Caco-2 (cell line): ENCODE results near the gene TCHHL1. TPM values are rescaled to one million over a fixed set of nuclear protein-coding genes. Genes with fewer than 3 reads are reported as not detected.
A peak's percentile ranks its signal among the peaks of the same experiment; 100 is the strongest.

ENCODE experiments used
- BruUV-seq: library from RNA; stranded (reverse); fragments of 400-500 nt; replicated peaks from 2 replicates; lab custom pipeline; 2021; lab: Mats Ljungman, UMichigan
- CTCF ChIA-PET: fragments of 300-600 bp; sonication (Branson Sonifier 250); formaldehyde crosslinking; loops from one replicate; lab custom pipeline; 2022; ENCODE audit warnings: antibody characterized with exemption; lab: Charles Lee
- POLR2A ChIA-PET: fragments of 300-600 bp; sonication (Branson Sonifier 250); formaldehyde crosslinking; loops from one replicate; lab custom pipeline; 2022; ENCODE audit warnings: antibody characterized with exemption; lab: Charles Lee
- DNase-seq, 2 experiments: peaks; one replicate each; pipeline versions ENCODE4 v3.0.0 to v3.0.0-alpha.2; 2020 to 2022
- H3K27me3 ChIP-seq: replicated peaks from 2 replicates; pipeline ENCODE4 v1.6.0; 2011; ENCODE audit warnings: low read length; ENCODE audit not compliant: control insufficient read depth, insufficient read depth
- H3K36me3 ChIP-seq: 2 replicates; pipeline ENCODE4 v1.5.1; 2011; ENCODE audit warnings: low read length; ENCODE audit not compliant: control insufficient read depth, insufficient read depth
- H3K4me1 ChIP-seq: fragments of 250-450 bp; sonication (Bioruptor Pico); 2 replicates; pipeline ENCODE4 v1.5.1; 2020; ENCODE audit warnings: mild to moderate bottlenecking
- H3K4me3 ChIP-seq: 2 replicates; pipeline ENCODE4 v1.5.1; 2011; ENCODE audit warnings: low read depth, mild to moderate bottlenecking, control low read depth, low read length
- H3K9me3 ChIP-seq: fragments of 250-450 bp; sonication (Bioruptor Pico); 2 replicates; pipeline ENCODE4 v1.5.1; 2020; ENCODE audit warnings: mild to moderate bottlenecking, moderate library complexity
- H3K27ac Mint-ChIP-seq: one replicate; pipeline ENCODE4 v1.8.0; 2022; ENCODE audit warnings: mixed read lengths; ENCODE audit not compliant: unreplicated experiment
- H3K27me3 Mint-ChIP-seq: one replicate; pipeline ENCODE4 v1.8.0; 2022; ENCODE audit warnings: mixed read lengths; ENCODE audit not compliant: insufficient read depth, unreplicated experiment
- H3K36me3 Mint-ChIP-seq: one replicate; pipeline ENCODE4 v1.8.0; 2022; ENCODE audit warnings: mild to moderate bottlenecking, mixed read lengths; ENCODE audit not compliant: insufficient read depth, unreplicated experiment
- H3K4me1 Mint-ChIP-seq: one replicate; pipeline ENCODE4 v1.8.0; 2022; ENCODE audit warnings: low read depth, mixed read lengths; ENCODE audit not compliant: unreplicated experiment
- H3K4me3 Mint-ChIP-seq: one replicate; pipeline ENCODE4 v1.8.0; 2022; ENCODE audit warnings: mild to moderate bottlenecking, moderate library complexity, mixed read lengths; ENCODE audit not compliant: unreplicated experiment
- H3K9me3 Mint-ChIP-seq: one replicate; pipeline ENCODE4 v1.8.0; 2022; ENCODE audit warnings: mixed read lengths; ENCODE audit not compliant: unreplicated experiment
- CTCF ChIP-seq, 2 experiments: fragments of 200-600 bp in 1 of 2; IDR thresholded peaks; 1 replicate in 1 of 2; 2 replicates in 1 of 2; pipeline versions ENCODE4 v1.5.1 to v1.8.0; 2011 to 2022; ENCODE audit warnings: antibody characterized with exemption in 1 of 2, control low read depth in 1 of 2, inconsistent platforms in 1 of 2, low read depth in 1 of 2, low read length in 1 of 2, mild to moderate bottlenecking in 1 of 2, moderate library complexity in 1 of 2; ENCODE audit not compliant: insufficient read depth in 1 of 2, severe bottlenecking in 1 of 2, unreplicated experiment in 1 of 2
- intact Hi-C: fragments of 100-400 bp; cut with micrococcal nuclease; formaldehyde crosslinking; loops from one replicate; pipeline ENCODE4 v1.10.0; 2022; ENCODE audit not compliant: unreplicated experiment
- total RNA-seq: library from RNA; stranded (reverse); gene quantifications from 2 replicates; pipeline ENCODE4 v1.2.3, GENCODE V29; 2022

TCHHL1 gene
- total RNA-seq, 1 experiment from 2014 or later, result not detected

DNA sequence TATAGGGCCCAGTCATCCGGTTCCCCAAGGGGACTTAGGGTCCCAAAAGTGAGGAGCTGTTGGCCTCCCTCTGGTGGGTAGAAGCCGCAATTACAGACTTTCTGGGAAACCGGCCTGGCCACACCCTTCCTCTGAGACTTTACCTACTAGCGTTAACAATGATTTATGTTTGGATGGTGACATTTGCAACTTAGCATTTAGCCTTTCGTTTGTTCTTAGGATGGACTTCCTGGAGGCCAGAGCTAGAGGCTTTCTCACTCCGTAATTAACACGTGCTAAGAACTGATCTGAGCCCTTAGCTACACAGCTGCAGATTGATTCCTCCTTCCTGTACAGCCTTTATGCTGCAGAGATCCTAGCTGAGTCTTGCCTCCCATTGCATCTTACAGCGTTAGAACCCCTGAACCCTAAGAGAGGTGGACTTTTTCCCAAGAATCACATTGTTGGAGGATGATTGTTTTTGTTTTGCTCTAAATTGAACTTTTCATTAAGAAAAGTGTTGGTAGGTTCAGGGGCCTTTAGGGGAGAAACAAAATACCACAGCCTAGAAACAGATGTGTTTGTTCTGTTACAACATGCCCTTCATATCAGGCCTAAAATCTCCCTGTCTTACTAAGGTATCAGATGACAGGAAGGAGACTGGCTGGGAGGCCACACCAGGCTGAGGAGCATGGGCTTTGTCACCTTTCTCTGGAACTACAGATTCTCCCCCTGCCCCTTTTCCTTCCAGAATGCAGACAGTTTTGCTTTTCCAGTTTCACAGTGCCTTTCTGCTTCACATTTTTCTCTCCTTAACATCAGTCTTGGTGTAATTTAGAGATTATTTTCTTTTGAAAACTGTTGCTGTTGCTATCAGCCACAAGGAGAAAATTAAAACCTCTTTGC is 54.0 kb downstream of the TCHHL1 start:
- H3K4me1 ChIP-seq, result peaks cover 18% of the 10 kb centered on the region
- H3K9me3 ChIP-seq, result no peaks in the 10 kb centered on the region
- POLR2A ChIA-PET, result interaction anchor here (0.6 to 1.6 kb wide), 5 partner anchors 13 to 1693 kb away, joined by 3 to 11 read pairs (median 4); partner anchors contain the start of gene INTS3
- Mint-ChIP-seq H3K9me3 (peaks cover 19% of the 10 kb centered on the region), H3K27me3 (no peaks in the 10 kb centered on the region), H3K36me3 (peaks cover 53% of the 10 kb centered on the region), H3K4me1 (peaks cover 7% of the 10 kb centered on the region), H3K4me3 (peak overlapping the region; percentile 97), H3K27ac (peak overlapping the region; percentile 94)
- DNase-seq, result peak; percentile 78 to 82
- CTCF ChIA-PET, result interaction anchor here (0.6 to 2.8 kb wide), 14 partner anchors 10 to 424 kb away, joined by 3 to 24 read pairs (median 6); no protein-coding TSS in a partner anchor
- no peaks in the 10 kb centered on the region for H3K27me3 ChIP-seq
- no TSS peak for BruUV-seq
- intact Hi-C loops, result loop anchor here (1.0 to 2.0 kb wide), 4 partner anchors 13 to 101 kb away; no protein-coding TSS in a partner anchor
- peaks cover 1% of the 10 kb centered on the region for H3K36me3 ChIP-seq
- peak overlapping the region; percentile 85 for H3K4me3 ChIP-seq
- TF ChIP-seq CTCF (IDR thresholded peaks at IDR 0.05; ENCODE audit: insufficient read depth in 1 of 2, low read depth in 1 of 2, low read length in 1 of 2, severe bottlenecking in 1 of 2, unreplicated experiment in 1 of 2), result peak; percentile 80 to 88

- peaks cover 56% of the 10 kb centered on the region for H3K36me3 Mint-ChIP-seq
- no peak for TF ChIP-seq CTCF (IDR thresholded peaks at IDR 0.05; ENCODE audit: insufficient read depth in 1 of 2, low read depth in 1 of 2, low read length in 1 of 2, severe bottlenecking in 1 of 2, unreplicated experiment in 1 of 2)
Measured at GRCh38 chr1:152034324-152034653, 54.6 kb downstream of the TCHHL1 start.

More at GRCh38 chr1:152034324-152034653, 54.6 kb downstream of the TCHHL1 start:
- peak overlapping the region; percentile 97 for H3K4me3 Mint-ChIP-seq
- peaks cover 24% of the 10 kb centered on the region for H3K9me3 Mint-ChIP-seq
- DNase-seq, result no peak
- H3K27me3 ChIP-seq, result no peaks in the 10 kb centered on the region
- CTCF ChIA-PET, result interaction anchor here (0.6 to 2.8 kb wide), 15 partner anchors 10 to 424 kb away, joined by 3 to 24 read pairs (median 6); no protein-coding TSS in a partner anchor
- no peaks in the 10 kb centered on the region for H3K27me3 Mint-ChIP-seq
- intact Hi-C loops, result loop anchor here (1.0 to 2.0 kb wide), 3 partner anchors 19 to 100 kb away; no protein-coding TSS in a partner anchor
- POLR2A ChIA-PET, result interaction anchor here (0.6 to 1.6 kb wide), 5 partner anchors 14 to 1693 kb away, joined by 3 to 11 read pairs (median 4); partner anchors contain the start of gene INTS3
- peaks cover 22% of the 10 kb centered on the region for H3K4me1 ChIP-seq
- H3K36me3 ChIP-seq, result peaks cover 1% of the 10 kb centered on the region
- no TSS peak for BruUV-seq
- no peak overlapping the region for H3K4me3 ChIP-seq
- H3K27ac Mint-ChIP-seq, result peak overlapping the region; percentile 94
- H3K4me1 Mint-ChIP-seq, result peaks cover 11% of the 10 kb centered on the region
- no peaks in the 10 kb centered on the region for H3K9me3 ChIP-seq

Other genes starting within 250 kb of the TCHHL1 start
- 0.23 and 0.60 TPM in 2 replicates for gene C2CD4D, start 249.2 kb downstream of the TCHHL1 start, total RNA-seq
- gene THEM5, start 235.4 kb downstream of the TCHHL1 start, total RNA-seq, result not detected in 2 replicates
- gene THEM4, start 179.6 kb downstream of the TCHHL1 start, total RNA-seq, result 7.1 and 9.5 TPM in 2 replicates
- gene S100A10, start 95.2 kb downstream of the TCHHL1 start, total RNA-seq, result 2,143 and 2,154 TPM in 2 replicates
- 364 and 408 TPM in 2 replicates for gene S100A11, start 52.1 kb downstream of the TCHHL1 start, total RNA-seq
- gene TCHH, start 26.4 kb upstream of the TCHHL1 start, total RNA-seq, result 0.39 and 0.54 TPM in 2 replicates
- gene RPTN, start 70.2 kb upstream of the TCHHL1 start, total RNA-seq, result not detected in 2 replicates
- gene HRNR, start 135.1 kb upstream of the TCHHL1 start, total RNA-seq, result not detected in 2 replicates
- gene FLG, start 236.2 kb upstream of the TCHHL1 start, total RNA-seq, result not detected in 2 replicates